HG03565 (cell line): ENCODE measurements around the gene CATSPER3.

Source experiments
- ATAC-seq: cut with Tn5 transposase; IDR thresholded peaks from one replicate; pipeline ENCODE4 v1.9.1; 2021; ENCODE audit warnings: mild to moderate bottlenecking, moderate library complexity; ENCODE audit not compliant: unreplicated experiment

Gene CATSPER3

GRCh38 chr5:135027697-135028615 lies 60.2 kb downstream of the CATSPER3 start:
- no peak for ATAC-seq

- no peak for ATAC-seq
Measured at GRCh38 chr5:135028791-135029476, 61.2 kb downstream of the CATSPER3 start.

- no peak for ATAC-seq
Measured at GRCh38 chr5:135029477-135030122, 61.9 kb downstream of the CATSPER3 start.

- ATAC-seq: no peak
Measured at GRCh38 chr5:135030123-135030955, 62.6 kb downstream of the CATSPER3 start.

- no peak for ATAC-seq
Measured at GRCh38 chr5:135030956-135031812, 63.5 kb downstream of the CATSPER3 start.

- no peak for ATAC-seq
Measured at GRCh38 chr5:135031813-135032694, 64.3 kb downstream of the CATSPER3 start.

- ATAC-seq: no peak
Measured at GRCh38 chr5:135032695-135032998, 64.9 kb downstream of the CATSPER3 start.

GRCh38 chr5:135032999-135033861 lies 65.5 kb downstream of the CATSPER3 start:
- no peak for ATAC-seq

GRCh38 chr5:135033901-135034235 lies 66.2 kb downstream of the CATSPER3 start, which contains the start of gene PITX1:
TSS of gene PITX1 (minus strand) at chr5:135034228. CDS start at chr5:135033881, 347 bp downstream.
- no peak for ATAC-seq

GRCh38 chr5:135034236-135034962 lies 66.7 kb downstream of the CATSPER3 start:
- no peak for ATAC-seq

GRCh38 chr5:135034963-135035677 lies 67.4 kb downstream of the CATSPER3 start:
- no peak for ATAC-seq

GRCh38 chr5:135035678-135036030 lies 67.9 kb downstream of the CATSPER3 start:
- ATAC-seq: no peak

GRCh38 chr5:135036405-135036804 lies 68.7 kb downstream of the CATSPER3 start:
- no peak for ATAC-seq

GRCh38 chr5:135037519-135038204 lies 70.0 kb downstream of the CATSPER3 start:
- ATAC-seq: no peak

- no peak for ATAC-seq
Measured at GRCh38 chr5:135038205-135038812, 70.6 kb downstream of the CATSPER3 start.

- ATAC-seq: no peak
Measured at GRCh38 chr5:135038813-135039270, 71.1 kb downstream of the CATSPER3 start.
